Spleen (tissue), 11 donors: ENCODE results near the gene PAFAH2. TPM values are rescaled to one million over a fixed set of nuclear protein-coding genes. Genes with fewer than 3 reads are reported as not detected.

ENCODE experiments used
- DNase-seq: peaks from one replicate; pipeline ENCODE4 v3.0.0-alpha.2; 2020
- H3K27ac ChIP-seq, 8 donors: fragments of 200-600 bp; sonication (generic) in 7 of 8; 1 replicate in 4 of 8; 2 replicates in 4 of 8; pipeline versions ENCODE4 v1.5.0 to v1.8.0; 2016 to 2021; ENCODE audit warnings: inconsistent platforms in 4 of 8, mild to moderate bottlenecking in 4 of 8, moderate library complexity in 1 of 8
- H3K27me3 ChIP-seq, 7 donors: fragments of 200-600 bp; sonication (generic) in 6 of 7; replicated peaks in 1 of 7; 1 replicate in 4 of 7; 2 replicates in 3 of 7; pipeline versions ENCODE4 v1.5.0 to v1.8.0; 2016 to 2021; ENCODE audit warnings: inconsistent platforms in 3 of 7, mild to moderate bottlenecking in 1 of 7
- H3K36me3 ChIP-seq, 6 donors: fragments of 200-600 bp; sonication (generic) in 5 of 6; 1 replicate in 4 of 6; 2 replicates in 2 of 6; pipeline versions ENCODE4 v1.5.0 to v1.8.0; 2016 to 2021; ENCODE audit warnings: inconsistent platforms in 2 of 6
- H3K4me1 ChIP-seq, 6 donors: fragments of 200-600 bp; sonication (generic) in 5 of 6; 1 replicate in 3 of 6; 2 replicates in 3 of 6; pipeline versions ENCODE4 v1.5.0 to v1.8.0; 2016 to 2021; ENCODE audit warnings: inconsistent platforms in 3 of 6
- H3K4me3 ChIP-seq, 8 donors: fragments of 200-600 bp; sonication (generic) in 7 of 8; 1 replicate in 4 of 8; 2 replicates in 4 of 8; pipeline versions ENCODE4 v1.5.0 to v1.8.0; 2016 to 2021; ENCODE audit warnings: inconsistent platforms in 4 of 8, mild to moderate bottlenecking in 4 of 8, moderate library complexity in 2 of 8
- H3K9me3 ChIP-seq, 8 donors: fragments of 200-600 bp; sonication (generic) in 7 of 8; 1 replicate in 4 of 8; 2 replicates in 4 of 8; pipeline versions ENCODE4 v1.5.0 to v1.8.0; 2016 to 2021; ENCODE audit warnings: inconsistent platforms in 4 of 8
- POLR2A ChIP-seq, 3 donors: fragments of 450-650 bp; IDR thresholded peaks; one replicate each; pipeline ENCODE4 v1.5.1; 2017; ENCODE audit warnings: antibody characterized with exemption in 3 of 3, mild to moderate bottlenecking in 1 of 3
- POLR2AphosphoS5 ChIP-seq, 3 donors: sonication (generic); formaldehyde crosslinking; IDR thresholded peaks; one replicate each; pipeline ENCODE4 v1.5.1; 2017; ENCODE audit warnings: antibody characterized with exemption in 3 of 3
- WGBS, 5 donors: extraction: QIAGEN DNeasy Blood & Tissue Kit in 3 of 5; methylation state at CpG; one replicate each; pipeline versions ENCODE4 v1.1.5 to v1.1.7; 2013 to 2018; 5-methylcytosine and 5-hydroxymethylcytosine counted together
- intact Hi-C: fragments of 100-400 bp; cut with DNase I; formaldehyde crosslinking; loops from one replicate; pipeline ENCODE4 v1.15.0; 2023; ENCODE audit warnings: low total_unique reads
- polyA plus RNA-seq, 3 donors: library from polyadenylated mRNA; stranded (reverse); fragments of 200-250 nt; gene quantifications; one replicate each; pipeline ENCODE4 v1.2.1, GENCODE V29; 2013
- total RNA-seq, 7 donors: library from RNA; depleted of rRNA in 3 of 7; stranded (reverse); fragments of >200 nt in 3 of 7; fragmentation: NEBNext Ultra II Directional in 4 of 7; extraction: Animal tissue kit (Norgen Biotek cat#: 25700) in 4 of 7; gene quantifications; one replicate each; pipeline versions ENCODE4 v1.1.0 to v1.2.1, GENCODE V29; 2016 to 2021
- TF ChIP-seq, protein P1 (sequence below), 11 experiments: fragments of 200-600 bp in 7 of 11; fragments of 450-650 bp in 4 of 11; sonication (generic) in 4 of 11; IDR thresholded peaks in 8 of 11; conservative IDR thresholded peaks in 3 of 11; 1 replicate in 7 of 11; 2 replicates in 4 of 11; pipeline versions ENCODE4 v1.4.0 to v1.8.0; 2016 to 2021; ENCODE audit warnings: antibody characterized with exemption in 11 of 11, inconsistent platforms in 4 of 11, mild to moderate bottlenecking in 1 of 11
- donor health status: healthy with polysubstance abuse.
- donor health status: DM: no; HTN: no; CAD: no; lungs with moderate emphysema.
- donor health status: DM: no; HTN: no; CAD: no.
- donor health status: Bipolar disorder and iron deficiency.
- donor health status: healthy.
- donor health status: DM: no; HTN: no; CAD: no.
- donor health status: DM: yes; HTN: yes; CAD: no.

The PAFAH2 gene
- total and polyA plus RNA-seq, 10 donors, result 3.9 to 19.7 (median 13.6) TPM

DNA sequence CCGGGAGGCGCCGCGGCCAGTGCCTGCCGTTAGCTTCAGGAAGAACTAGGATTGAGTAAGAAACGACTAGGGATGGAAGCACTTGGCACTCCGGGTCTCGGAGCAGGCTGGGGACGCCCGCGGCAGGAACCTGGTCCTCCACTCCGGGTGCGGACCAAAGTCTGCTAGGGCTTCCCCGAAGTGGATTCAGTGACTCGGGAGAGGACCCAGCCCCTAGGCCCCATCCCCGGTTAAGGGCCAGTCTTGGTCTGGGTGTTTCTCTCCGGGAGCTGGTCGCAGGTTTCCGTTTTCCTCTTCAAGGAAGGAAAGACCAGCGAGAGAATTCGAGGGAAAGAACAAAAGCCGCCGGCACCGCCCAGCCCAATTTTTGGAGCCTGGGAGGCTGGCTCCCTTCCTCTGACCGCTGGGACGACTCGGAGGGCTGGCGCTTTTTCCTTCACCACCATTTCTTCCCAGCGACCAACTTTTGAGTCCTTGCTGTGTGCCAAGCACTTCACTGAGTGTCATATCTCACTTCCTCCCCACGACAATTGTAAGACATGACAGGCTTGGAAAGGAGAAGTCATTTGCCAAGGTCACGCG lies 74.8 kb downstream of the PAFAH2 start:
- TF ChIP-seq, protein P1, sequence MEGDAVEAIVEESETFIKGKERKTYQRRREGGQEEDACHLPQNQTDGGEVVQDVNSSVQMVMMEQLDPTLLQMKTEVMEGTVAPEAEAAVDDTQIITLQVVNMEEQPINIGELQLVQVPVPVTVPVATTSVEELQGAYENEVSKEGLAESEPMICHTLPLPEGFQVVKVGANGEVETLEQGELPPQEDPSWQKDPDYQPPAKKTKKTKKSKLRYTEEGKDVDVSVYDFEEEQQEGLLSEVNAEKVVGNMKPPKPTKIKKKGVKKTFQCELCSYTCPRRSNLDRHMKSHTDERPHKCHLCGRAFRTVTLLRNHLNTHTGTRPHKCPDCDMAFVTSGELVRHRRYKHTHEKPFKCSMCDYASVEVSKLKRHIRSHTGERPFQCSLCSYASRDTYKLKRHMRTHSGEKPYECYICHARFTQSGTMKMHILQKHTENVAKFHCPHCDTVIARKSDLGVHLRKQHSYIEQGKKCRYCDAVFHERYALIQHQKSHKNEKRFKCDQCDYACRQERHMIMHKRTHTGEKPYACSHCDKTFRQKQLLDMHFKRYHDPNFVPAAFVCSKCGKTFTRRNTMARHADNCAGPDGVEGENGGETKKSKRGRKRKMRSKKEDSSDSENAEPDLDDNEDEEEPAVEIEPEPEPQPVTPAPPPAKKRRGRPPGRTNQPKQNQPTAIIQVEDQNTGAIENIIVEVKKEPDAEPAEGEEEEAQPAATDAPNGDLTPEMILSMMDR (IDR thresholded peaks at IDR 0.05 in 8 of 11, conservative IDR thresholded peaks at IDR 0.05 in 3 of 11), result no peak
- peak in 2 of 3 donors; percentile 44 to 84 for TF ChIP-seq POLR2AphosphoS5 (IDR thresholded peaks at IDR 0.05)
- WGBS, 5 donors, result 1 to 3% (median 2%) methylated on average over 19 to 32 of the region's 32 CpGs
- Histone ChIP-seq H3K4me3 (peak overlapping the region; percentile 45 to 73 (median 54)), H3K9me3 (no peaks in the 10 kb centered on the region), H3K36me3 (no peaks in the 10 kb centered on the region), H3K27ac (peak overlapping the region; percentile 67 to 87 (median 84)), H3K4me1 (peaks cover 0 to 34% (median 27%) of the 10 kb centered on the region in 6 donors), H3K27me3 (peaks cover 0 to 19% (median 10%) of the 10 kb centered on the region in 7 donors)
- intact Hi-C loops, result no loop called here
- DNase-seq, result peak; percentile 82

DNA sequence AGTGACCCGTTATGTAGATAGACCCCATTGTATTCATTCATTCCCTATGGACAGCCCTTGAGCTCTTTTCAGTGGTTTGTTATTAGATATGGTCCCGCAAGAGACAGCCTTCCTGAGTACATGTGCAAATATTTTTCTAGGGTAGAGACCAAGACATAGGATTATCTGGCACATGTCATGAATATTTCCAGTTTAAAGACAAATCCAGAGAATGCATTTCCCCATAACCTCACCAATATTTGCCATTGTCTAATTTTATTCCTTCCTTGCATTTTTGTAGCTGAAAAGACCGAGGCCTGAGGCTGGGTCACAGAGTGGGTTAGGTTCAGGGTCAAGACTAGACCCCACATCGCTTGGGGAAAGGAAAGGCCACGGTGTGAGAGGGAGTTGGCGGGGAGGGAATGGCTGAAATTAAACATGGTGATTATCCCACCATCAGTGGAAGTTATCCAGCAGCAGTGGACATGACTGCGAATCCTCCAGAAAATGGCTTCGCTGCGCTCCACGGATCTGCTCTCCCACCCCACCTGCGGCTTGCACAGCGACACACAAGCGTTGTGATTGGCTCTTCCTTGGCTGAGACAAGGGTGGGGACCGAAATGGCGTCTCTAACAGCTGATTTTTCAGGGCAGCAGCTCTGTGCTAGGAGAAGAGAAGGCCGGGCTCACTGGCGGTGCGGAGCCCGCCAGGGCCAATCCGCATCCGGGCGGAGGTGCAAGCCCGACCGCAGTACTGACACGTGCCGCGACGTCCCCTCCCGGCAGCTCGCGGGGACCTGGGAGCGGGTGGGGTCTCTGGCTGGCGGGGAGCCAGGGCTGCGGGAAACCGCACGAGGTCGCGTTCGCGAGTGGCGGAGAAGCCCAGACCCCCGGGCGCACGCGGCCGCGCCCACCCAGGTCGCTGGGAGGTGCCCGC lies 75.5 kb downstream of the PAFAH2 start:
- Histone ChIP-seq H3K4me3 (peak overlapping the region; percentile 45 to 73 (median 54)), H3K9me3 (no peaks in the 10 kb centered on the region), H3K36me3 (no peaks in the 10 kb centered on the region), H3K27ac (peak overlapping the region; percentile 67 to 87 (median 84)), H3K27me3 (peaks cover 0 to 19% (median 10%) of the 10 kb centered on the region in 7 donors), H3K4me1 (peaks cover 0 to 42% (median 33%) of the 10 kb centered on the region in 6 donors)
- intact Hi-C loops, result no loop called here
- TF ChIP-seq, protein P1 (IDR thresholded peaks at IDR 0.05 in 8 of 11, conservative IDR thresholded peaks at IDR 0.05 in 3 of 11), result no peak
- TF ChIP-seq POLR2A (IDR thresholded peaks at IDR 0.05) (no peak), POLR2AphosphoS5 (IDR thresholded peaks at IDR 0.05) (peak in 2 of 3 donors; percentile 50 to 66)
- DNase-seq, result peak; percentile 86
- 10 to 20% (median 10%) methylated on average over 25 to 49 of the region's 49 CpGs for WGBS, 5 donors

DNA sequence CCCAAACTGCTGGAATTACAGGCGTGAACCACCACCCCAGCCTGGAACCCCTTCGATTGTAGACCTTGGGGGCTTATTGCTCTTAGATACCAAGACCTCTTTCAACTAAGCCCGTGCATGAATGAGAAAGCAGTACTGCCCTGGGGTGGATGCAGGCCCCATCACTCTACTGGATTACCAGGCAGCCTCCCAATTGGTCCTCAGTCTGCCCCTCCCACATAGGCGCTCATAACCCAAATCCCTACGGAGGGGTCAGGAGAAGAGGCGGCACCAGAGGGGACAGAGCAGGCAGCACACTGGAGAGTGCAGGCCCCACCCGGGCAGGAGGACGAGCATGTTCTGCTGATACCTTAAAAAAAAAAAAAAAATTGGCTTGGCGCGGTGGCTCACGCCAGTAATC lies 79.2 kb downstream of the PAFAH2 start:
- no peak for DNase-seq
- 89 to 95% (median 92%) methylated on average over 11 of the region's 11 CpGs for WGBS, 5 donors
- no peak for TF ChIP-seq POLR2AphosphoS5 (IDR thresholded peaks at IDR 0.05)
- no peak for TF ChIP-seq POLR2A (IDR thresholded peaks at IDR 0.05)
- TF ChIP-seq, protein P1 (IDR thresholded peaks at IDR 0.05 in 8 of 11, conservative IDR thresholded peaks at IDR 0.05 in 3 of 11), result no peak
- no peaks in the 10 kb centered on the region for H3K36me3 ChIP-seq
- H3K27ac ChIP-seq, result peak overlapping the region in 2 of 8 donors; percentile 26 to 35
- intact Hi-C loops, result no loop called here
- H3K27me3 ChIP-seq, result peaks cover 0 to 16% (median 10%) of the 10 kb centered on the region in 7 donors
- H3K4me3 ChIP-seq, result no peak overlapping the region
- H3K9me3 ChIP-seq, result no peaks in the 10 kb centered on the region
- H3K4me1 ChIP-seq, result peaks cover 0 to 32% (median 27%) of the 10 kb centered on the region in 6 donors

DNA sequence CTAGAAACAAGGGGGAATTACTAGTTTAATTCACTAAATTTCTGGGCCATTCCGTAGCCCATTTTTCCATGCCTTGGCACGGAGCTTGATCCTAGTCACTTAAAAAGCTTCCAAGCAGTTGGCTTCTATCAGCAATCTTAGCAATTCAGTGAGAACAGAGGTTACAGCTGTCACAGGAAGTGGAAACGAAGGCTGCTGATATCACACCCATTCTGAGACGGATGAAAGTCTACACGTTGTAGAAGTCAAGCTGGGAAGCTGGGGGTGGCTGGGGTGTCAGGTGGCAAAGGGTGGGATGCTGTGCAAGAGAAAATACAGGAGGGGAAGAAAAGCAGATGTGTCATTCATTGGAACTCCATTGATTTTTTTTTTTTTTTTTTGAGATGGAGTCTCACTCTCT lies 79.9 kb downstream of the PAFAH2 start:
- Histone ChIP-seq H3K27ac (peak overlapping the region in 5 of 8 donors; percentile 26 to 35 (median 35)), H3K27me3 (peaks cover 0 to 10% (median 7%) of the 10 kb centered on the region in 7 donors), H3K36me3 (no peaks in the 10 kb centered on the region), H3K4me1 (peaks cover 0 to 26% (median 21%) of the 10 kb centered on the region in 6 donors), H3K4me3 (no peak overlapping the region), H3K9me3 (no peaks in the 10 kb centered on the region)
- DNase-seq, result no peak
- 11 to 21% (median 17%) methylated on average over 5 of the region's 5 CpGs for WGBS, 5 donors
- TF ChIP-seq POLR2AphosphoS5 (IDR thresholded peaks at IDR 0.05) (peak in 1 of 3 donors; percentile 28), POLR2A (IDR thresholded peaks at IDR 0.05) (no peak)
- TF ChIP-seq, protein P1 (IDR thresholded peaks at IDR 0.05 in 8 of 11, conservative IDR thresholded peaks at IDR 0.05 in 3 of 11), result no peak
- intact Hi-C loops, result no loop called here
